Loucy (cell line): ENCODE data around the gene MAB21L4.

Source experiments
- H2AFZ ChIP-seq: fragments of 200-600 bp; sonication (generic); 2 replicates; pipeline ENCODE4 v1.6.0; 2016; ENCODE audit warnings: antibody characterized with exemption, mild to moderate bottlenecking, low read length, moderate library complexity
- H3F3A ChIP-seq: fragments of 200-600 bp; 2 replicates; pipeline ENCODE4 v1.6.0; 2016; ENCODE audit warnings: antibody characterized with exemption, low read depth, mild to moderate bottlenecking
- H3K27me3 ChIP-seq: fragments of 200-600 bp; sonication (generic); 2 replicates; pipeline ENCODE4 v1.6.1; 2014; ENCODE audit warnings: low read length, mild to moderate bottlenecking; ENCODE audit not compliant: insufficient read depth, poor library complexity, severe bottlenecking
- H3K36me3 ChIP-seq: fragments of 200-600 bp; sonication (generic); 2 replicates; pipeline ENCODE4 v1.6.1; 2016; ENCODE audit warnings: low read length; ENCODE audit not compliant: insufficient read depth
- H3K4me1 ChIP-seq: fragments of 200-600 bp; sonication (generic); 2 replicates; pipeline ENCODE4 v1.5.1; 2014; ENCODE audit warnings: low read length, mild to moderate bottlenecking; ENCODE audit not compliant: insufficient read depth, poor library complexity, severe bottlenecking
- H3K4me2 ChIP-seq: fragments of 200-600 bp; sonication (generic); 2 replicates; pipeline ENCODE4 v1.6.0; 2014; ENCODE audit warnings: antibody characterized with exemption, low read length, low read depth, mild to moderate bottlenecking; ENCODE audit not compliant: poor library complexity, severe bottlenecking
- H3K4me3 ChIP-seq: fragments of 200-600 bp; sonication (generic); 2 replicates; pipeline ENCODE4 v1.5.1; 2014; ENCODE audit warnings: low read length, mild to moderate bottlenecking, mixed read lengths; ENCODE audit not compliant: poor library complexity, severe bottlenecking
- H3K79me2 ChIP-seq: fragments of 200-600 bp; sonication (generic); 2 replicates; pipeline ENCODE4 v1.6.1; 2014; ENCODE audit warnings: low read length; ENCODE audit not compliant: insufficient read depth
- H3K9ac ChIP-seq: fragments of 200-600 bp; sonication (generic); 2 replicates; pipeline ENCODE4 v1.6.0; 2014; ENCODE audit warnings: mild to moderate bottlenecking, low read depth, low read length, moderate library complexity; ENCODE audit not compliant: poor library complexity, severe bottlenecking
- H3K9me2 ChIP-seq: fragments of 200-600 bp; sonication (generic); replicated peaks from 2 replicates; pipeline ENCODE4 v1.6.1; 2016; ENCODE audit warnings: low read depth, low read length, mixed read lengths
- H3K9me3 ChIP-seq: fragments of 200-600 bp; sonication (generic); 2 replicates; pipeline ENCODE4 v1.6.1; 2014; ENCODE audit warnings: mild to moderate bottlenecking, antibody characterized with exemption, low read length, low read depth; ENCODE audit not compliant: insufficient read depth
- H4K20me1 ChIP-seq: fragments of 200-600 bp; sonication (generic); 2 replicates; pipeline ENCODE4 v1.6.0; 2014; ENCODE audit warnings: antibody characterized with exemption, low read length, mild to moderate bottlenecking; ENCODE audit not compliant: insufficient read depth, poor library complexity, severe bottlenecking
- EZH2phosphoT487 ChIP-seq: fragments of 200-600 bp; IDR thresholded peaks from 2 replicates; pipeline ENCODE4 v1.6.1; 2018; ENCODE audit warnings: antibody characterized with exemption, mild to moderate bottlenecking, moderate library complexity, borderline replicate concordance
- TF ChIP-seq, protein P1 (sequence below): fragments of 200-600 bp; sonication (generic); conservative IDR thresholded peaks from 2 replicates; pipeline ENCODE4 v1.5.1; 2014; ENCODE audit warnings: mild to moderate bottlenecking, antibody characterized with exemption, low read length

The MAB21L4 gene

DNA sequence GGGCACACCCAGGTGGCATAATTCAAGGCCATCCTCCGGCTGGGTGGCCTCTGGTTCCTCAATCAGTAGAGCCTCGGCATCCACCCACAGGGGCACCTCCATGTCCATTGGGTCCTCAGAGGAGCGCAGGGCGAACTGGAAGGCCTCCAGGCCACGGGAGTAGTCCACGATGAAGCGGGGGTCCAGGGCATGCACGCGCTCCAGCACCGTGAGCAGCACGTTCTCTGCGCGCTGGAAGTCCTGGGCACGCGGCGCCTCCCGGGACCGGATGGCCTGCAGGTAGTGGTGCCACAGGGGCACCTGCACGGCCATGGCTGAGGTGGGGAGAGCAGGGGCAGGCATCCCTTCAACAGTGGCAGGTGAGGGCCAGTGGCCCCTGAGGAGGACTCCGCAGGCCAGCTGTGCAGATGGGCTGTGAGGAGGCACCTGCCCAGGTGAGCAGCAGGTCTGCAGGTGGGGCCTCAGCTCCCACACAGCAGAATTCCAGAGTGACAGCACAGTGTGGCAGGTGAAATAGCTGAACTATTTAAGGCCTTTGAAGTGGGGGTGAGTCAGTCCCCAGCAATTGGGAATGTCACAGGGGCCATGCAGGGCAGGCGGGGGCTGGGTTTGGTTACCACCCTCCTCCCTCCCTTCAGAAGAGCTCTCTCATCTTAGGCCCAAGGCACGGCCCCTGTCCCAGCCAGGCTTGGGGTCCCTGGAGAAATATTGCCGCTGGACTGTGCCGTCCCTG lies at the start of gene MAB21L4:
Gene MAB21L4 (minus strand): TSS at position 501 of the 733 bp plus-strand sequence. CDS start 159 bp downstream, at position 342.
- TF ChIP-seq EZH2phosphoT487 = no peak
- TF ChIP-seq, protein P1, sequence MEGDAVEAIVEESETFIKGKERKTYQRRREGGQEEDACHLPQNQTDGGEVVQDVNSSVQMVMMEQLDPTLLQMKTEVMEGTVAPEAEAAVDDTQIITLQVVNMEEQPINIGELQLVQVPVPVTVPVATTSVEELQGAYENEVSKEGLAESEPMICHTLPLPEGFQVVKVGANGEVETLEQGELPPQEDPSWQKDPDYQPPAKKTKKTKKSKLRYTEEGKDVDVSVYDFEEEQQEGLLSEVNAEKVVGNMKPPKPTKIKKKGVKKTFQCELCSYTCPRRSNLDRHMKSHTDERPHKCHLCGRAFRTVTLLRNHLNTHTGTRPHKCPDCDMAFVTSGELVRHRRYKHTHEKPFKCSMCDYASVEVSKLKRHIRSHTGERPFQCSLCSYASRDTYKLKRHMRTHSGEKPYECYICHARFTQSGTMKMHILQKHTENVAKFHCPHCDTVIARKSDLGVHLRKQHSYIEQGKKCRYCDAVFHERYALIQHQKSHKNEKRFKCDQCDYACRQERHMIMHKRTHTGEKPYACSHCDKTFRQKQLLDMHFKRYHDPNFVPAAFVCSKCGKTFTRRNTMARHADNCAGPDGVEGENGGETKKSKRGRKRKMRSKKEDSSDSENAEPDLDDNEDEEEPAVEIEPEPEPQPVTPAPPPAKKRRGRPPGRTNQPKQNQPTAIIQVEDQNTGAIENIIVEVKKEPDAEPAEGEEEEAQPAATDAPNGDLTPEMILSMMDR = no peak
- Histone ChIP-seq H2AFZ (no peak within 1 kb of the TSS), H3K4me3 (no peak within 1 kb of the TSS), H3K27me3 (no peaks in the 10 kb centered on the region), H3K79me2 (no peaks in the 10 kb centered on the region), H3K9me2 (no peaks in the 10 kb centered on the region), H3F3A (no peaks in the 10 kb centered on the region), H3K4me2 (no peak within 1 kb of the TSS), H3K4me1 (no peaks in the 10 kb centered on the region), H3K9ac (no peak within 1 kb of the TSS), H3K9me3 (no peaks in the 10 kb centered on the region; the same call in 1 of the 2 replicates), H4K20me1 (no peaks in the 10 kb centered on the region), H3K36me3 (no peaks in the 10 kb centered on the region)

DNA sequence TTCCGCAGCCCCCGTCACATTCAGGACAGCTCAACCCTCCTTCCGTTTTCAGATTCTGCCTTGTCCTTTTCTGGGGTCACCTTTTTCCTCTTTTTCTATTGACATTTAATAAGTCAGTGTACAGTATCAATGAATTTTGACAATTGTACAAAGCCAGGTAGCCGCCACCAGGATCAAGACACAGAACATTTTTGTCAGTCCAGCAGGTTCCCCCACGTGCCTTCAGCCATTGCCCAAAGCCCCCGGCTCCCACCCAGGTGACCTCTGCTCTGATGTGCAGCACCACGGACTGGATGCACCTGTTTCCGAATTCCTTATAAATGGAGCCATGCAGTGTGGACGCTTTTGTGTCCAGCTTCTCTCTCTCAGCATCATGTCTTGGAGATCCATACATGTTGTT lies 40.1 kb upstream of the MAB21L4 start:
- Histone ChIP-seq H3K4me3 (no peak overlapping the region), H3K27me3 (no peaks in the 10 kb centered on the region), H3K36me3 (no peaks in the 10 kb centered on the region), H3K79me2 (no peaks in the 10 kb centered on the region), H3K9ac (no peak overlapping the region), H3K9me2 (no peaks in the 10 kb centered on the region), H3K4me2 (no peak overlapping the region), H2AFZ (no peak overlapping the region), H3K4me1 (no peaks in the 10 kb centered on the region), H3F3A (no peaks in the 10 kb centered on the region), H3K9me3 (peaks cover 5% of the 10 kb centered on the region; the same call in 1 of the 2 replicates), H4K20me1 (no peaks in the 10 kb centered on the region)
- TF ChIP-seq, protein P1 = no peak
- no peak for TF ChIP-seq EZH2phosphoT487

DNA sequence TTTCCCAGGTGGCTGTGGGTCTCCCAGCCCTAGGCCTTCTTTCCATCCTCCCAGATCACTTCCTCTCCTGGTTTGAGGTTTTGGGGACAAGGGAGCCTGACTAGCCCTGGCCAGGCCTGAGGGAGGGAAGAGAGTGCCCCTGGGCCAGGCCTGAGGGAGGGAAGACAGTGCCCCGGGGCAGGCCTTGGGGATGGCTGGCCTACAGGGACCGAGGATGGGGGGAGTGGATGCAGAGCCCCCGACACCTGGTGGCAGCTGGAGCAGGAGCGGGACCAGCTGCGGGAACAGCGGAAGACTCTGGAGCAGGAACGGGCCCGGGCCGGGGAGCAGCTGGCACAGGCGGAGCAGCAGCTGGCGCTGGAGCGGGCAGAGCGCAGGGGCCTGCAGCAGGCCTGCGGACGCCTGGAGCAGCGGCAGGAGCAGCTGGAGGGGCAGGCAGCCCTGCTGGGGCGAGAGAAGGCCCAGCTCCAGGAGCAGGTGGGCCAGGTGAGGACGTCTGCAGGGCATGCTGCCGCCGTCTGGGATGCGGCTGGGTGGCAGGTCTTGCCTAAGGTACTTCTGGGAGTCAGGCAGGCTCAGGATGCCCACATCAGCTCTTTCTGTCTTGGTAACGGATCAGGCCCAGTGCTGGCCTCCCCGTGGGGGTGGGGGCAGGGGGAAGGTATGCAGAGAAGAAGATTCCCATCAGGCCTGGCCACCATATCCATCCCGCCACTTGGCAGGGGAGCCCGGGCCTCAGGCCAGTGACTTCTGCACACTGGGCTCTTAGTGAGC lies 39.3 kb upstream of the MAB21L4 start:
- no peaks in the 10 kb centered on the region for H3K9me2 ChIP-seq
- TF ChIP-seq, protein P1 = no peak
- TF ChIP-seq EZH2phosphoT487 = no peak
- no peaks in the 10 kb centered on the region for H3K4me1 ChIP-seq
- H3K4me2 ChIP-seq = no peak overlapping the region
- H3K27me3 ChIP-seq = no peaks in the 10 kb centered on the region
- no peaks in the 10 kb centered on the region for H4K20me1 ChIP-seq
- peaks cover 5% of the 10 kb centered on the region; the same call in 1 of the 2 replicates for H3K9me3 ChIP-seq
- no peaks in the 10 kb centered on the region for H3K36me3 ChIP-seq
- H3K79me2 ChIP-seq = no peaks in the 10 kb centered on the region
- H3K9ac ChIP-seq = no peak overlapping the region
- no peaks in the 10 kb centered on the region for H3F3A ChIP-seq
- H2AFZ ChIP-seq = no peak overlapping the region
- H3K4me3 ChIP-seq = no peak overlapping the region
